GM13977 (cell line): ENCODE results near the gene PPP3CA.

Experiments used
- DNase-seq: peaks from one replicate; pipeline ENCODE4 v3.0.0; 2012; ENCODE audit warnings: low spot score
- CTCF ChIP-seq: IDR thresholded peaks from 2 replicates; pipeline ENCODE4 v1.5.1; 2012; ENCODE audit warnings: mild to moderate bottlenecking, control low read depth; ENCODE audit not compliant: insufficient read depth; ENCODE audit errors: extremely low read depth, missing control alignments
- in situ Hi-C: fragments of 300-500 bp; cut with MboI; formaldehyde crosslinking; loops from one replicate; pipeline ENCODE4 v1.12.0; 2022; ENCODE audit warnings: low sequenced_read_pairs, low pct_unique_long_range_greater_than_20kb, mixed read lengths, inconsistent platforms; ENCODE audit not compliant: unreplicated experiment

Gene PPP3CA

DNA sequence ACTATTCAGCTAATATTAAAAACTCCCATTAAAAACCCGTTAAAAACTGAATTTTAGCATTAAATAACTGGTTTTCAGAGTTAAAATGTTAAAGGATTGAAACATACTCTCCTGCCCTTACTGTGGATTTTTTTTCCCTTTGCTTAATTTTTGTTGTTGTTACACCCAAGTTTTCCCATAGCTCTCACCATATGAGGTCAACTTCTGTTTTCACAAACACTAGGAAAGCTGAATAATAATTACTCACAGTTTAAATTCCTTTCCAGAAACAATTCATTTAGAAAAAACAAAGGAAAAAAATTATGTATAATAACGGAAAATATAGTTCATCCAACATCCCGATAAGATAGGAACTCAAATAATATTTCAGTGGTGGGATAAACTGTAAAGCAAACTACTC lies 129.0 kb downstream of the PPP3CA start:
- in situ Hi-C loops, result no loop called here
- DNase-seq, result no peak
- TF ChIP-seq CTCF, result no peak

DNA sequence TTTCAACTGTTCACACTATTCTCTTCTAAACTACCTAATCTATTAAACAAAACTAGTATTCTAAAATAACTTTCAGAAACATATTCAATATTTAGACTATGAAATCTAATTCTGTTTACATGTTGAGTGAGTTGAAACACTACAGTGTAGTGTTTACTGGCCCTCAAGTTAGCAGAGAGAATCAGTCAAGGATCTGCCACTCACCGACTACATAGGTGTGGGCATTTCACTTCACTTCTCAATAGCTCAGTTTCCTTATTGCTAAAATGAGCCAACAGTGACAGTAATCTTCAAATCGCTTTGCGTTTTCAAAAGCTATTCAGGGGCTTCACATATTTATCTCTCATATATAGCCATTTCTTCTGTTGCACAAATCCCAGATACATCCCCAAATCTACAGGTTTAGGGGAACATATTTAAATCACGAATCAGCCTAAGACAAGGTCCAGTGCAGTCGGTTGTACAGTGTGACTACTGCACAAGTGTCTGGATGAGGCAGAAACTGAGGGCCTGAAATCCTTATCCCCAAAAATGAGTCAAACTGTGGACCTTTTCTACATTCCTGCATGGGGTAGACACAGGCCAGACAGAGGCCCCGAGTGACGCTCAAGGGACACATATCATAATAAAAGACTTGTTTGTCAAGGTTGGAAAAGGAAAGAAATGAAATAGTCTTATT lies 129.8 kb downstream of the PPP3CA start:
- in situ Hi-C loops, result no loop called here
- no peak for TF ChIP-seq CTCF
- DNase-seq, result no peak

GRCh38 chr4:101211146-101211553 lies 136.2 kb downstream of the PPP3CA start:
- in situ Hi-C loops, result no loop called here
- DNase-seq, result no peak
- no peak for TF ChIP-seq CTCF

DNA sequence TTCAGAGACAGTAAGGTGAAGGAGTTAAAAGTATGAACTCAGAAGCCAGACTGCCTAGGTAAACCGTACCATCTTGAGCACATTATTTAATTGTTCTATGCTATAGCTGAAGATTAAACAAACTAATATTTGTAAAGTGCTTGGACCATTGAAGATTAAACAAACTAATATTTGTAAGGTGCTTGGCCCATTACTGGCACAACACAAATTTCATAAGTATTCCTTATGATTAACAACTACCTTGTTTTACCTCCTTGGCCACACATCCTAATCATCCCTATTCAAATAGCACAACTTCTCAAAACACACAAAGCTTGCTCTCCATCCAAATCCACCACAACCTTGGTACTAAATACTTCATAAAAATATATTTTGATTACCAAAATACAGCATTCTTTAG lies 137.0 kb downstream of the PPP3CA start:
- TF ChIP-seq CTCF, result no peak
- no peak for DNase-seq
- in situ Hi-C loops, result no loop called here

DNA sequence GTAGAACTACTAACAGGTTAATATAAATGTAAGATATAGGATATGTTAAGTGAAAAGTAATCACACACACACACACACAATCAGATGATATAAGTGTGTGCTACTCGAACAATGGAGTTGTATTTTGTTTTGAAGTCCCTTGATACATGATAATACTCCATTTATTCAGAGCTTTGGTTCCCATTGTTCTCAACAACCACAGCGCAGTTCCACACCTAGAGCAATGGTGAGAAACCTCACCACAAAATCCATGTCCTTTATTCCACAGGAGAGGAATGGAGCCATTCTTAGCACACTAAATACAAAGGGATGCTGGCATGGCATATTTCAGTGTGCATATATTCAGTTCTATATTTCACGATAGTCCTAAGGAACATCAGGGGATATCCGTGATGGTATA lies 139.2 kb downstream of the PPP3CA start:
- TF ChIP-seq CTCF, result no peak
- DNase-seq, result no peak
- in situ Hi-C loops, result no loop called here

DNA sequence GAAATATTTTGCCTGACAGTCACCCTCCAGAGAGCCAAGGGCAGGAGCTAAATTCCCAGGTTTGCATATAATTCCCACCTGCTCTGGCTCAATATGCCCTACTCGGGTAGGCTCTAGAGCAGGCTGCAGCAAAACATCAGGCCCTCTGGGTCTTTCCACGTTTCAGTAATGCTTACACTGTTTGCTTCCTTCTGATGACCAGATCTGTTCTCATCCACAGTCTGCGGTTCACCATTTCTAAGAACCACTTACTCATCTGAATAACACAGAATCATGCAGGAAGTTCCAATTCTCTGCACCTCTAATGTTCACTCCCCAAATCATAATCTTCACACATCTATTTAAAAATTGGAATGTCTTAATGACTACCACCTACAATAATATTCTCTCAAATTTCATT lies 141.4 kb downstream of the PPP3CA start:
- in situ Hi-C loops, result no loop called here
- TF ChIP-seq CTCF, result no peak
- DNase-seq, result peak; percentile 7

- DNase-seq, result no peak
- TF ChIP-seq CTCF, result no peak
- in situ Hi-C loops, result no loop called here
Measured at GRCh38 chr4:101201421-101201820, 145.9 kb downstream of the PPP3CA start.
